Kidney (tissue), 14 donors: ENCODE results near the gene PCNX2. TPM values are rescaled to one million over a fixed set of nuclear protein-coding genes. Genes with fewer than 3 reads are reported as not detected.

ENCODE experiments used
- DNase-seq, 5 donors: peaks; one replicate each; pipeline ENCODE4 v3.0.0-alpha.2; 2013 to 2020
- FAIRE-seq: peaks from 2 replicates; lab custom pipeline; 2012; peaks lifted over from hg19 to GRCh38; lab: Jason Lieb, UNC
- H3K27ac ChIP-seq, 2 donors: one replicate each; pipeline ENCODE4 v1.7.0; 2013; ENCODE audit warnings: low read depth in 2 of 2, low read length in 2 of 2, inconsistent platforms in 1 of 2
- H3K27me3 ChIP-seq: one replicate; pipeline ENCODE4 v1.7.1; 2013; ENCODE audit warnings: low read length, inconsistent platforms; ENCODE audit not compliant: control insufficient read depth, insufficient read depth
- H3K36me3 ChIP-seq, 3 donors: one replicate each; pipeline versions ENCODE4 v1.7.0 to v1.7.1; 2013; ENCODE audit warnings: low read length in 3 of 3, control low read depth in 1 of 3, inconsistent platforms in 1 of 3; ENCODE audit not compliant: insufficient read depth in 3 of 3, control insufficient read depth in 2 of 3
- H3K4me1 ChIP-seq, 3 donors: one replicate each; pipeline versions ENCODE4 v1.7.0 to v1.7.1; 2013; ENCODE audit warnings: low read length in 3 of 3, inconsistent platforms in 1 of 3, low read depth in 1 of 3; ENCODE audit not compliant: control insufficient read depth in 2 of 3, insufficient read depth in 2 of 3
- H3K4me3 ChIP-seq, 3 donors: one replicate each; pipeline versions ENCODE4 v1.7.0 to v1.8.1; 2013; ENCODE audit warnings: low read length in 3 of 3, control low read depth in 1 of 3, inconsistent platforms in 1 of 3
- H3K9ac ChIP-seq, 3 donors: one replicate each; pipeline versions ENCODE4 v1.7.0 to v1.7.1; 2013; ENCODE audit warnings: low read length in 3 of 3, control low read depth in 1 of 3, inconsistent platforms in 1 of 3
- H3K9me3 ChIP-seq, 3 donors: one replicate each; pipeline versions ENCODE4 v1.7.0 to v1.7.1; 2013; ENCODE audit warnings: low read length in 3 of 3, control low read depth in 1 of 3, inconsistent platforms in 1 of 3; ENCODE audit not compliant: control insufficient read depth in 2 of 3, insufficient read depth in 1 of 3
- intact Hi-C: fragments of 100-400 bp; cut with DNase I; formaldehyde crosslinking; loops from one replicate; pipeline ENCODE4 v1.11.1; 2022
- polyA plus RNA-seq: library from polyadenylated mRNA; stranded (reverse); fragments of 350-450 nt; fragmentation: Illumina TruSeq; extraction: RNeasy Lipid Tissue Mini Kit (QIAGEN cat#74804); gene quantifications from one replicate; pipeline ENCODE4 v1.2.3, GENCODE V29; 2014; ENCODE audit warnings: low read depth, low replicate concordance; ENCODE audit not compliant: insufficient read depth
- total RNA-seq: library from RNA; stranded (reverse); fragmentation: NEBNext Ultra II Directional; extraction: Animal tissue kit (Norgen Biotek cat#: 25700); gene quantifications from one replicate; pipeline ENCODE4 v1.2.1, GENCODE V29; 2021
- TF ChIP-seq, protein P1 (sequence below): IDR thresholded peaks from 3 replicates; pipeline ENCODE4 v1.5.1; 2012; ENCODE audit warnings: mild to moderate bottlenecking, moderate library complexity, borderline replicate concordance; ENCODE audit not compliant: insufficient read depth; ENCODE audit errors: extremely low read depth
- donor health status: control.
- donor health status: control.
- donor health status: control.
- donor health status: control.
- donor health status: control.
- donor health status: DM: yes; HTN: yes; CAD: no.
- donor health status: Normal renal cell carcinoma (clear cell type).

PCNX2 gene
- total and polyA plus RNA-seq, 2 donors from 2014 or later = 5.2 to 29.2 TPM

DNA sequence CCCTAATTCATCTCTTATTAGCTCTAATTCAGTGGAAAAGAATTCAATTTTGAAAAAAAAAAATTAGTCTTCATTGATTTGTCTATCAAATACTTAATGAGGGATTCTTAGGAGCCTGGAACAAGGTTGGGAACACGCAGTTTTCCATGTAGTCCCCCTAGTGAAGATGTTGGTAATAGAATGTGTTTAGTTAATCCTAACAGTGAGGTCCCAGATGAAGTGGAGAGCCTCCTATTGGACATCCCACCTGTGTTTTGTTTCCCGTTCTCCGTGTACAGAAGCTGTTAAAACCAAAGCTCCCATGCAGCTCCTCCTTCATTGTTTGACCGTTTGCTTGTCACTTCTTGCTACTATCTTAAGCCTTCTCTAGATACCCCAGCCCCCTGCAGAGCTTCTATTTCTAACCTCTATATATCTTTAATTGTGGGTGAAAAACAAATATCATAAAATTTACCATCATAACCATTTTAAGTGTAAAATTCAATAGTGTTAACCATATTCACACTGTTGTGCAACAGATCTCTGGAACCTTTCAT lies 67.5 kb downstream of the PCNX2 start:
- intact Hi-C loops = no loop called here
- H3K9me3 ChIP-seq = no peaks in the 10 kb centered on the region
- H3K27ac ChIP-seq = no peak overlapping the region
- FAIRE-seq (no peak), DNase-seq (no peak)
- TF ChIP-seq, protein P1, sequence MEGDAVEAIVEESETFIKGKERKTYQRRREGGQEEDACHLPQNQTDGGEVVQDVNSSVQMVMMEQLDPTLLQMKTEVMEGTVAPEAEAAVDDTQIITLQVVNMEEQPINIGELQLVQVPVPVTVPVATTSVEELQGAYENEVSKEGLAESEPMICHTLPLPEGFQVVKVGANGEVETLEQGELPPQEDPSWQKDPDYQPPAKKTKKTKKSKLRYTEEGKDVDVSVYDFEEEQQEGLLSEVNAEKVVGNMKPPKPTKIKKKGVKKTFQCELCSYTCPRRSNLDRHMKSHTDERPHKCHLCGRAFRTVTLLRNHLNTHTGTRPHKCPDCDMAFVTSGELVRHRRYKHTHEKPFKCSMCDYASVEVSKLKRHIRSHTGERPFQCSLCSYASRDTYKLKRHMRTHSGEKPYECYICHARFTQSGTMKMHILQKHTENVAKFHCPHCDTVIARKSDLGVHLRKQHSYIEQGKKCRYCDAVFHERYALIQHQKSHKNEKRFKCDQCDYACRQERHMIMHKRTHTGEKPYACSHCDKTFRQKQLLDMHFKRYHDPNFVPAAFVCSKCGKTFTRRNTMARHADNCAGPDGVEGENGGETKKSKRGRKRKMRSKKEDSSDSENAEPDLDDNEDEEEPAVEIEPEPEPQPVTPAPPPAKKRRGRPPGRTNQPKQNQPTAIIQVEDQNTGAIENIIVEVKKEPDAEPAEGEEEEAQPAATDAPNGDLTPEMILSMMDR = no peak
- no peak overlapping the region for H3K4me3 ChIP-seq
- no peaks in the 10 kb centered on the region for H3K36me3 ChIP-seq
- no peak overlapping the region for H3K9ac ChIP-seq
- no peaks in the 10 kb centered on the region for H3K27me3 ChIP-seq
- H3K4me1 ChIP-seq = no peaks in the 10 kb centered on the region

DNA sequence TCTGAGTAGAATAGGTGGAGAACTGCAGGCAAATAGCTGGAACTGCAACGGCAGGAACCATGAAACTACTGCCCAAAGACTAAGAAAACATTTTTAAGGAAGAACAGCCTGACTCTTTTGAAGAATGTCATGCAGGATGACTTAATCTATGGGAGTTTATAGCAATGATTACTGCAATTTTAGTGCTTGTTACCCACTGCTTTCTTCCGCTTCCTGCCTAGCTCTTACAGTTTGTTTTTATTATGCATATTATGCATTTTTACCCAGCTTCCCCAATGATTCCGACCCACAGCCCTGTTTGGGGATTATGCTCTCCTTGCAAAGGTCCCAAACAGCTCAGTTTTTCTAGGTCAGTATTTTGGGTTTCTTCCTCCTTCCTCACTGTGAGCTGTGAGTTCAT lies 71.2 kb downstream of the PCNX2 start:
- Histone ChIP-seq H3K27me3 (no peaks in the 10 kb centered on the region), H3K4me1 (no peaks in the 10 kb centered on the region), H3K27ac (no peak overlapping the region), H3K36me3 (peaks cover 2 to 3% (median 3%) of the 10 kb centered on the region in 3 donors), H3K9ac (no peak overlapping the region), H3K9me3 (peaks cover 0 to 8% (median 0%) of the 10 kb centered on the region in 3 donors), H3K4me3 (no peak overlapping the region)
- TF ChIP-seq, protein P1 = no peak
- no peak for DNase-seq
- FAIRE-seq = no peak
- intact Hi-C loops = no loop called here

DNA sequence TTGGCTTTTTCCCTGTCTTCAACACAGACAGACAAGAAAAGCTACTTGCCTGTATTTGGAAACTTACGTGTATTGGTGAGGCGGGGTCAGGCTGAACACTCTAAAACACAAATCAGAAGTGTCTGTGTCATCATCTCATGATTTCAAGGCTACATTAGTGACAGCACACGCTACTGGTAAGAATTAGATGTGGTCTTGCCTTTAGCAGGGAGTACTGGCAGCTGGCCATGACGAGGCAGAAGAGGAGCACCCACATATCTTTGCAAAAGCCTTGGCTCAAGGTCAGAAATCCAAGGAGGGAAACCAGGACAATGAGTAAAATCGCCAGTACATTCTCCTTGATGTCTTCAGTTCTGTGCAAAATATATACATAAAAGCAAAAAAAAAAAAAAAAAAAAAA lies 77.7 kb downstream of the PCNX2 start:
- no peaks in the 10 kb centered on the region for H3K4me1 ChIP-seq
- H3K27ac ChIP-seq = no peak overlapping the region
- no peaks in the 10 kb centered on the region for H3K27me3 ChIP-seq
- FAIRE-seq = no peak
- TF ChIP-seq, protein P1 = no peak
- peaks cover 2 to 3% (median 3%) of the 10 kb centered on the region in 3 donors for H3K36me3 ChIP-seq
- peaks cover 0 to 8% (median 0%) of the 10 kb centered on the region in 3 donors for H3K9me3 ChIP-seq
- H3K9ac ChIP-seq = no peak overlapping the region
- DNase-seq = no peak
- intact Hi-C loops = no loop called here
- no peak overlapping the region for H3K4me3 ChIP-seq

DNA sequence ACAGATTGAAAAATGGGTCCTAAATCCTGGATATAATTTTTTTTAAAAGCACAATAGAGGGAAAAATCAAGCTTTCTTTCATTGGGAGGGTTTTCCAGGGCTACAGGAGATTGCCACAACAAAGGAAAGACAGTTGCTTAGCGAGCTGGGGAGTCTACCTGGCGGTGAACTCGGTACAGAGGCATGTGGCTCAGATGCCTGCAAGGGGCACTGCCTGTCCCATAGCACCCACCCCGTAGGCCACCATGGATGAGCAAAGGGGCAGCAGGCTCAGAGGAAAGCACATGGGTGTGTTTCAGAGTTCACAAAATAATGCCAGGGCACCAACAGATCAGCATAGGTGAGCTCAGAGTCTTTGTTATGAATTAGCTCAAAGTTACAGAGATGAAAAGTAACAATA lies 79.5 kb downstream of the PCNX2 start:
- Histone ChIP-seq H3K4me3 (no peak overlapping the region), H3K9ac (no peak overlapping the region), H3K27me3 (no peaks in the 10 kb centered on the region), H3K9me3 (peaks cover 0 to 8% (median 0%) of the 10 kb centered on the region in 3 donors), H3K27ac (no peak overlapping the region), H3K4me1 (no peaks in the 10 kb centered on the region), H3K36me3 (peaks cover 2 to 3% (median 3%) of the 10 kb centered on the region in 3 donors)
- DNase-seq (no peak), FAIRE-seq (no peak)
- intact Hi-C loops = no loop called here
- TF ChIP-seq, protein P1 = no peak
